Activated T-cell treated with anti-CD3 and anti-CD28 coated beads, Interleukin-2, amount 50 U/mL, for 24 hours (primary cell): ENCODE measurements around the gene ZNF655.
"Not testable (repeated sequence)": the region's sequence is repeated elsewhere in the genome, so short reads cannot be mapped to it uniquely, and the experiment has no call there.

ENCODE experiments used
- DNase-seq: peaks from one replicate; pipeline ENCODE4 v3.0.0-alpha.2; 2020
- H3K27ac Mint-ChIP-seq: 2 replicates; pipeline ENCODE4 v1.8.0; 2020; ENCODE audit warnings: mild to moderate bottlenecking, mixed read lengths
- H3K27me3 Mint-ChIP-seq: 2 replicates; pipeline ENCODE4 v1.8.0; 2020; ENCODE audit warnings: mixed read lengths
- H3K36me3 Mint-ChIP-seq: 2 replicates; pipeline ENCODE4 v1.8.0; 2020; ENCODE audit warnings: low read depth, mixed read lengths
- H3K4me1 Mint-ChIP-seq: 2 replicates; pipeline ENCODE4 v1.8.0; 2020; ENCODE audit warnings: low read depth, mixed read lengths
- H3K4me3 Mint-ChIP-seq: 2 replicates; pipeline ENCODE4 v1.8.0; 2020; ENCODE audit warnings: mild to moderate bottlenecking, moderate library complexity, mixed read lengths
- H3K9me3 Mint-ChIP-seq: 2 replicates; pipeline ENCODE4 v1.8.0; 2020; ENCODE audit warnings: mixed read lengths

The ZNF655 gene, protein sequence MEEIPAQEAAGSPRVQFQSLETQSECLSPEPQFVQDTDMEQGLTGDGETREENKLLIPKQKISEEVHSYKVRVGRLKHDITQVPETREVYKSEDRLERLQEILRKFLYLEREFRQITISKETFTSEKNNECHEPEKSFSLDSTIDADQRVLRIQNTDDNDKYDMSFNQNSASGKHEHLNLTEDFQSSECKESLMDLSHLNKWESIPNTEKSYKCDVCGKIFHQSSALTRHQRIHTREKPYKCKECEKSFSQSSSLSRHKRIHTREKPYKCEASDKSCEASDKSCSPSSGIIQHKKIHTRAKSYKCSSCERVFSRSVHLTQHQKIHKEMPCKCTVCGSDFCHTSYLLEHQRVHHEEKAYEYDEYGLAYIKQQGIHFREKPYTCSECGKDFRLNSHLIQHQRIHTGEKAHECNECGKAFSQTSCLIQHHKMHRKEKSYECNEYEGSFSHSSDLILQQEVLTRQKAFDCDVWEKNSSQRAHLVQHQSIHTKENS

DNA sequence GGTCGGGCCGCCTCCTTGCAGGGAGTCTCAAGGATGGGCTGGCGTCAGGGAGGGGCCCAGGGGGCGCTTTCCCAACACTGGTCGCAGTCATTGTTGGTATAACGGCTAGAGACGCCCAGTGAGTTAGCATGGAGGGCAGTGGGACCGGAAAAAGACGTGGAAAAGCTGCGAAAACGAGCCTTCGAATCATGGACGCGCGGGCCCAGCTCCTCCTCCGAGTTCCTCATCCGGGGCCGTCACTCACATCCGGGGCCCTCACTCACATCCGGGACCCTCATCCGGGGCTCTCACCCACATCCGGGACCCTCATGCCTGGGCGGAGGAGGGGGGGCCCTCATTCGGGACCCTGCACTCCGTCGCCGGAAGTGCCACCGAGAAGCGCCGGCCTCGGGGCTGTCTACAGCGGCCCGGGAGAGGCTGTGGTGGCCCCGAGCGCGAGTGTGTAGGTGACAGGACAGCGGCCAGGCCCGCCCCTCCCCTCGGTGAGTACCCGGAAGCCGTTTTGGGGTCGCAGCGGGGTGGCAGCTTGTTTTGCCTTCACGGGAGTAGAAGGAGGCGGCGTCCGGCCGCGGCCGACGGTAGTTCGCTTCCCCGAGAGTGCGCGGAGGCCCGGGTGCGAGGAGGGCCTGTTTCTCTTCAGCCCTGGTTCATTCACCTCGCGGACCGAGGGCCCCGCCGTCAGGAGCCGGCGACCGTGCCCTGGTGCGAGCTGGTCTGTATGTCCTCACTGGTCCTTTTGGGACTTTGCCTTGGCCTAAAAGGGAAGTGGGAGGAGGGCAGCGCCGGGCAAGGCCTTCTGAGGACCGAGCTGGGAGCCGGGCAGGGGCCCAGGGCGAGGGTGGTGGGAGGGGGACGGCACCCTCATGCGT lies at the start of gene ZNF655:
Gene ZNF655, plus strand, starts transcription at position 337 of the 869 bp plus-strand sequence. CDS start 1,918 bp downstream, outside the sequence.
- H3K27ac Mint-ChIP-seq, result peak within 1 kb of the TSS; percentile 98
- H3K4me3 Mint-ChIP-seq, result peak within 1 kb of the TSS; percentile 94
- H3K4me1 Mint-ChIP-seq, result peaks cover 53% of the 10 kb centered on the region
- H3K9me3 Mint-ChIP-seq, result no peaks in the 10 kb centered on the region
- no peaks in the 10 kb centered on the region for H3K27me3 Mint-ChIP-seq
- H3K36me3 Mint-ChIP-seq, result peaks cover 89% of the 10 kb centered on the region
- peak; percentile 92 for DNase-seq

GRCh38 chr7:99514050-99514449 lies 44.4 kb upstream of the ZNF655 start:
- Mint-ChIP-seq H3K4me1 (peaks cover 11% of the 10 kb centered on the region), H3K9me3 (no peaks in the 10 kb centered on the region), H3K27me3 (no peaks in the 10 kb centered on the region), H3K27ac (no peak overlapping the region), H3K36me3 (peaks cover 65% of the 10 kb centered on the region), H3K4me3 (no peak overlapping the region)
- no peak for DNase-seq

DNA sequence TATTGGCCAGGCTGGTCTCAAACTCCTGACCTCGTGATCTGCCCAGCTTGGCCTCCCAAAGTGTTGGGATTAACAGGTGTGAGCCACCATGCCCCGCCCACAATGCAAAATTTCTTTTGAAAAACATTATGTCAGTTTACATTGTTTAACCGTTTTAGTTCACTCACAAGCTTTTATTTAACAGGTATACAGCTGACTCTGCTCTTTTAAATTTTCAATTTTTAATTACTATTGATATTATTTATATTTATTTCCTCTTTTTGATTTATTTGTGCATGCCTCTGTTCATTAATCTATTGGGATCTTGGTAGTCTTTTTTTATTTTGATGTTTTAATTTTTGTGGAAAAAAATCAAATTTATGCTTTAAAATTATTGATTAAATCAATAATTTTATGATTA lies 37.0 kb upstream of the ZNF655 start:
- no peak for DNase-seq
- Mint-ChIP-seq H3K27me3 (no peaks in the 10 kb centered on the region), H3K27ac (no peak overlapping the region), H3K4me1 (no peaks in the 10 kb centered on the region), H3K36me3 (peaks cover 58% of the 10 kb centered on the region), H3K9me3 (no peaks in the 10 kb centered on the region), H3K4me3 (no peak overlapping the region)

GRCh38 chr7:99525713-99526440 lies 32.6 kb upstream of the ZNF655 start:
- H3K36me3 Mint-ChIP-seq, result peaks cover 67% of the 10 kb centered on the region
- no peaks in the 10 kb centered on the region for H3K27me3 Mint-ChIP-seq
- peaks cover 11% of the 10 kb centered on the region for H3K9me3 Mint-ChIP-seq
- H3K4me1 Mint-ChIP-seq, result peaks cover 2% of the 10 kb centered on the region
- DNase-seq, result peak; percentile 34
- no peak overlapping the region for H3K27ac Mint-ChIP-seq
- H3K4me3 Mint-ChIP-seq, result no peak overlapping the region

- DNase-seq, result no peak
- no peak overlapping the region for H3K4me3 Mint-ChIP-seq
- H3K27ac Mint-ChIP-seq, result no peak overlapping the region
- H3K4me1 Mint-ChIP-seq, result peaks cover 2% of the 10 kb centered on the region
- H3K36me3 Mint-ChIP-seq, result peaks cover 76% of the 10 kb centered on the region
- peaks cover 46% of the 10 kb centered on the region for H3K9me3 Mint-ChIP-seq
- no peaks in the 10 kb centered on the region for H3K27me3 Mint-ChIP-seq
These were observed 27.1 kb upstream of the ZNF655 start for GRCh38 chr7:99531354-99531765.

DNA sequence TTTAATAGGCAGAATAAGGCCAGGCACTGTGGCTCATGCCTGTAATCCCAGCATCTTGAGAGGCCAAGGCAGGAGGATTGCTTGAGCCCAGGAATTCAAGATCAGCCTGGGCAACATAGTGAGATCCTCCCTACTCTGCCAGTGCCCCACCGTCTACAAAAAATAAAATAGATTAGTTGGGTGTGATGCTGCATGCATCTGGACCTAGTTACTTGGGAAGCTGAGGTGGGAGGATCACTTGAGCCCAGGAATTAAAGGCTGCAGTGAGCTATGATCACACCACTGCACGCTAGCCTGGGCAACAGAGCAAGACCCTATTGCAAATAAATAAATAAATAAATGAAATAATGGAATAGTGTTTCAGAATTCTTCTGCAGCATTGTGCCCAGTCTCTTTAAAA lies 22.8 kb upstream of the ZNF655 start:
- H3K4me3 Mint-ChIP-seq, result no peak overlapping the region
- H3K27me3 Mint-ChIP-seq, result no peaks in the 10 kb centered on the region
- peaks cover 41% of the 10 kb centered on the region for H3K36me3 Mint-ChIP-seq
- no peak overlapping the region for H3K27ac Mint-ChIP-seq
- no peaks in the 10 kb centered on the region for H3K4me1 Mint-ChIP-seq
- DNase-seq, result no peak
- H3K9me3 Mint-ChIP-seq, result peaks cover 51% of the 10 kb centered on the region

GRCh38 chr7:99539213-99539811 lies 19.1 kb upstream of the ZNF655 start:
- no peak for DNase-seq
- no peak overlapping the region for H3K4me3 Mint-ChIP-seq
- H3K9me3 Mint-ChIP-seq, result peaks cover 33% of the 10 kb centered on the region
- H3K4me1 Mint-ChIP-seq, result no peaks in the 10 kb centered on the region
- no peaks in the 10 kb centered on the region for H3K27me3 Mint-ChIP-seq
- H3K36me3 Mint-ChIP-seq, result peaks cover 22% of the 10 kb centered on the region
- H3K27ac Mint-ChIP-seq, result no peak overlapping the region

- no peaks in the 10 kb centered on the region for H3K27me3 Mint-ChIP-seq
- H3K27ac Mint-ChIP-seq, result no peak overlapping the region
- peaks cover 20% of the 10 kb centered on the region for H3K36me3 Mint-ChIP-seq
- H3K9me3 Mint-ChIP-seq, result peaks cover 29% of the 10 kb centered on the region
- no peak overlapping the region for H3K4me3 Mint-ChIP-seq
- H3K4me1 Mint-ChIP-seq, result no peaks in the 10 kb centered on the region
- DNase-seq, result no peak
These were observed 17.9 kb upstream of the ZNF655 start for GRCh38 chr7:99540542-99540941.

DNA sequence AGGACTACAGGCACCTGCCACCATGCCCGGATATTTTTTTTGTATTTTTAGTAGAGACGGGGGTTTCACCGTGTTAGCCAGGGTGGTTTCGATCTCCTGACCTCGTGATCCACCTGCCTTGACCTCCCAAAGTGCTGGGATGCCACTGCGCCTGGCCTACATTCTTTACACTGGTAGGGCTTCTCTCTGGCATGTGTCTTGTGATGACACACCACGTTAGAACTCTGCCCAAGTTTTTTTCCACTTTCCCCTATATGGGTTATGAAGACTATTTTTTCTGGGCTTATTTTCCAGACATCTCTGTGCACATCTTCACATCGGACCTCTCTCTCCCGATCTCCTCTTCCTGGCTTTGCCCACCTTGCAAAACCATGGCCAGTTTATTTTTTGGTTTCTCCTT lies 17.2 kb upstream of the ZNF655 start:
- H3K9me3 Mint-ChIP-seq, result peaks cover 29% of the 10 kb centered on the region
- H3K4me1 Mint-ChIP-seq, result no peaks in the 10 kb centered on the region
- DNase-seq, result no peak
- H3K4me3 Mint-ChIP-seq, result no peak overlapping the region
- no peaks in the 10 kb centered on the region for H3K27me3 Mint-ChIP-seq
- H3K36me3 Mint-ChIP-seq, result peaks cover 20% of the 10 kb centered on the region
- no peak overlapping the region for H3K27ac Mint-ChIP-seq

- Mint-ChIP-seq H3K4me3 (no peak overlapping the region), H3K4me1 (no peaks in the 10 kb centered on the region), H3K27ac (no peak overlapping the region), H3K27me3 (no peaks in the 10 kb centered on the region), H3K9me3 (peaks cover 21% of the 10 kb centered on the region), H3K36me3 (peaks cover 39% of the 10 kb centered on the region)
- DNase-seq, result no peak
These were observed 15.3 kb upstream of the ZNF655 start for GRCh38 chr7:99543081-99543671.

- Mint-ChIP-seq H3K4me3 (no peak overlapping the region), H3K4me1 (no peaks in the 10 kb centered on the region), H3K9me3 (peaks cover 21% of the 10 kb centered on the region), H3K36me3 (peaks cover 44% of the 10 kb centered on the region), H3K27ac (no peak overlapping the region), H3K27me3 (no peaks in the 10 kb centered on the region)
- DNase-seq, result no peak
These were observed 14.5 kb upstream of the ZNF655 start for GRCh38 chr7:99543916-99544315.

DNA sequence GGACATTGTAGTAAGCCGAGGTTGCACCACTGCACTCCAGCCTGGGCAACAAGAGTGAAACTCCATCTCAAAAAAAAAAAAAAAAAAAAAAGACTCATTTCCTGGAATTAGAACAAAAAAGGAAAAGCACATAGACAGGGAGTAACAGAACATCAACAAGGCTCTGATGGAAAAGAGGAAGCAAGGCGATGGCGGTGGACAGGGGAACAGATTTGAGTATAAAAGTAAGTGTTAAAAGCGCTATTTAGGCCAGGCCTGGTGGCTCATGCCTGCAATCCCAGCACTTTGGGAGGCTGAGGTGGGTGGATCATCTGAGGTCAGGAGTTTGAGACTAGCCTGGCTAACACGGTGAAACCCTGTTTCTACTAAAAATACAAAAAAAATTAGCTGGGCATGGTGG lies 13.1 kb upstream of the ZNF655 start:
- Mint-ChIP-seq H3K36me3 (peaks cover 52% of the 10 kb centered on the region), H3K9me3 (peaks cover 20% of the 10 kb centered on the region)
- DNase-seq, H3K4me1 Mint-ChIP-seq, H3K27me3 Mint-ChIP-seq, H3K4me3 Mint-ChIP-seq, H3K27ac Mint-ChIP-seq: not testable (repeated sequence)

DNA sequence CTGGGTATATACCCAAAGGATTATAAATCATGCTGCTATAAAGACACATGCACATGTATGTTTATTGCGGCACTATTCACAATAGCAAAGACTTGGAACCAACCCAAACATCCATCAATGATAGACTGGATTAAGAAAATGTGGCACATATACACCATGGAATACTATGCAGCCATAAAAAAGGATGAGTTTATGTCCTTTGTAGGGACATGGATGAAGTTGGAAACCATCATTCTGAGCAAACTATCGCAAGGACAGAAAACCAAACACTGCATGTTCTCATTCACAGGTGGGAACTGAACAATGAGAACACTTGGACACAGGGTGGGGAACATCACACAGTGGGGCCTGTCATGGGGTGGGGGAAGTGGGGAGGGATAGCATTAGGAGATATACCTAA lies 8.9 kb upstream of the ZNF655 start:
- not testable (repeated sequence) for H3K4me3 Mint-ChIP-seq, DNase-seq, H3K27ac Mint-ChIP-seq, H3K9me3 Mint-ChIP-seq, H3K27me3 Mint-ChIP-seq
- H3K36me3 Mint-ChIP-seq, result peaks cover 64% of the 10 kb centered on the region
- H3K4me1 Mint-ChIP-seq, result peaks cover 27% of the 10 kb centered on the region

- no peak for DNase-seq
- no peaks in the 10 kb centered on the region for H3K27me3 Mint-ChIP-seq
- H3K4me1 Mint-ChIP-seq, result peaks cover 35% of the 10 kb centered on the region
These were observed 7.1 kb upstream of the ZNF655 start for GRCh38 chr7:99551334-99551733.

More at GRCh38 chr7:99551334-99551733, 7.1 kb upstream of the ZNF655 start:
- peak overlapping the region; percentile 94 for H3K4me3 Mint-ChIP-seq
- H3K27ac Mint-ChIP-seq, result peak overlapping the region; percentile 79
- peaks cover 79% of the 10 kb centered on the region for H3K36me3 Mint-ChIP-seq
- peaks cover 4% of the 10 kb centered on the region for H3K9me3 Mint-ChIP-seq
